WTC11 (cell line): ENCODE measurements around the gene FBXO28. TPM values are rescaled to one million over a fixed set of nuclear protein-coding genes. Genes with fewer than 3 reads are reported as not detected.

Experiments
- ATAC-seq: fragments of 200-7000 bp; cut with Tn5 transposase; 2 replicates; pipeline ENCODE4 v1.10.0; 2021; ENCODE audit warnings: mild to moderate bottlenecking, moderate library complexity
- CTCF ChIA-PET: fragments of 300-600 bp; sonication (Branson Sonifier 250); formaldehyde crosslinking; loops from one replicate; lab custom pipeline; 2021; ENCODE audit warnings: antibody characterized with exemption; lab: Charles Lee
- POLR2A ChIA-PET: fragments of 350-600 bp; sonication (Branson Sonifier 250); formaldehyde crosslinking; loops from one replicate; lab custom pipeline; 2021; ENCODE audit warnings: antibody characterized with exemption; lab: Charles Lee
- DNase-seq: peaks from one replicate; pipeline ENCODE4 v3.0.0; 2021; ENCODE audit warnings: low spot score
- H3K27ac Mint-ChIP-seq: 2 replicates; pipeline ENCODE4 v1.8.0; 2021; ENCODE audit warnings: mixed read lengths
- H3K27me3 Mint-ChIP-seq: 2 replicates; pipeline ENCODE4 v1.8.0; 2021; ENCODE audit warnings: low read depth, mild to moderate bottlenecking, moderate library complexity, mixed read lengths
- H3K36me3 Mint-ChIP-seq: 2 replicates; pipeline ENCODE4 v1.8.0; 2021; ENCODE audit warnings: mixed read lengths
- H3K4me1 Mint-ChIP-seq: 2 replicates; pipeline ENCODE4 v1.8.0; 2022; ENCODE audit warnings: mixed read lengths
- H3K4me3 Mint-ChIP-seq: 2 replicates; pipeline ENCODE4 v1.8.0; 2021; ENCODE audit warnings: mild to moderate bottlenecking, moderate library complexity, mixed read lengths
- H3K9me3 Mint-ChIP-seq: 2 replicates; pipeline ENCODE4 v1.8.0; 2021; ENCODE audit warnings: mixed read lengths
- AR ChIP-seq: fragments of 250-450 bp; sonication (Bioruptor Pico); IDR thresholded peaks from 2 replicates; pipeline ENCODE4 v1.9.0; 2021; ENCODE audit warnings: mild to moderate bottlenecking
- ARID4B ChIP-seq: sonication (generic); formaldehyde crosslinking; IDR thresholded peaks from 2 replicates; pipeline ENCODE4 v1.8.0; 2023; ENCODE audit warnings: missing genetic modification reagents, mild to moderate bottlenecking, borderline replicate concordance
- ATF1 ChIP-seq: sonication (generic); formaldehyde crosslinking; IDR thresholded peaks from 2 replicates; pipeline ENCODE4 v1.8.1; 2023; ENCODE audit warnings: mild to moderate bottlenecking, moderate library complexity, missing genetic modification reagents
- ATF2 ChIP-seq: sonication (generic); formaldehyde crosslinking; IDR thresholded peaks from 2 replicates; pipeline ENCODE4 v1.8.1; 2022; ENCODE audit warnings: low read depth, missing genetic modification reagents, borderline replicate concordance
- HMGA2 ChIP-seq: fragments of 250-450 bp; sonication (Bioruptor Pico); IDR thresholded peaks from 2 replicates; pipeline ENCODE4 v1.4.0; 2021; ENCODE audit warnings: mild to moderate bottlenecking, moderate library complexity
- JAZF1 ChIP-seq: fragments of 250-450 bp; sonication (Bioruptor Pico); IDR thresholded peaks from 2 replicates; pipeline ENCODE4 v1.9.0; 2021; ENCODE audit warnings: moderate library complexity, mild to moderate bottlenecking, inconsistent platforms
- MAX ChIP-seq: sonication (generic); formaldehyde crosslinking; IDR thresholded peaks from 2 replicates; pipeline ENCODE4 v1.8.0; 2022; ENCODE audit warnings: mild to moderate bottlenecking, missing genetic modification reagents
- NR1H2 ChIP-seq: sonication (generic); formaldehyde crosslinking; IDR thresholded peaks from 2 replicates; pipeline ENCODE4 v1.9.0; 2021; ENCODE audit warnings: mild to moderate bottlenecking, moderate library complexity, missing genetic modification reagents
- NR2C2 ChIP-seq: sonication (generic); formaldehyde crosslinking; IDR thresholded peaks from 2 replicates; pipeline ENCODE4 v1.8.0; 2022; ENCODE audit warnings: mild to moderate bottlenecking, missing genetic modification reagents
- PRDM15 ChIP-seq: sonication (generic); formaldehyde crosslinking; IDR thresholded peaks from 2 replicates; pipeline ENCODE4 v1.8.0; 2022; ENCODE audit warnings: missing genetic modification reagents
- ZNF219 ChIP-seq: sonication (generic); formaldehyde crosslinking; IDR thresholded peaks from 2 replicates; pipeline ENCODE4 v1.8.0; 2023; ENCODE audit warnings: missing genetic modification reagents, mild to moderate bottlenecking, borderline replicate concordance
- ZNF317 ChIP-seq: sonication (generic); formaldehyde crosslinking; IDR thresholded peaks from 2 replicates; pipeline ENCODE4 v1.8.1; 2023; ENCODE audit warnings: low read depth, mild to moderate bottlenecking, moderate library complexity, missing genetic modification reagents, borderline replicate concordance
- ZNF671 ChIP-seq: fragments of 250-450 bp; sonication (Bioruptor Pico); IDR thresholded peaks from 2 replicates; pipeline ENCODE4 v1.8.0; 2021; ENCODE audit warnings: mild to moderate bottlenecking
- ZSCAN18 ChIP-seq: fragments of 250-450 bp; sonication (Bioruptor Pico); IDR thresholded peaks from 2 replicates; pipeline ENCODE4 v2.1.2; 2022; ENCODE audit warnings: mild to moderate bottlenecking, moderate library complexity
- total RNA-seq: library from RNA; stranded (reverse); gene quantifications from 3 replicates; pipeline ENCODE4 v1.2.3, GENCODE V29; 2021
- TF ChIP-seq, protein P1 (sequence below): fragments of 250-450 bp; sonication (Bioruptor Pico); IDR thresholded peaks from 2 replicates; pipeline ENCODE4 v1.8.0; 2021; ENCODE audit warnings: mild to moderate bottlenecking

Gene FBXO28
- total RNA-seq, 1 experiment from 2014 or later, result 36.8 TPM

DNA sequence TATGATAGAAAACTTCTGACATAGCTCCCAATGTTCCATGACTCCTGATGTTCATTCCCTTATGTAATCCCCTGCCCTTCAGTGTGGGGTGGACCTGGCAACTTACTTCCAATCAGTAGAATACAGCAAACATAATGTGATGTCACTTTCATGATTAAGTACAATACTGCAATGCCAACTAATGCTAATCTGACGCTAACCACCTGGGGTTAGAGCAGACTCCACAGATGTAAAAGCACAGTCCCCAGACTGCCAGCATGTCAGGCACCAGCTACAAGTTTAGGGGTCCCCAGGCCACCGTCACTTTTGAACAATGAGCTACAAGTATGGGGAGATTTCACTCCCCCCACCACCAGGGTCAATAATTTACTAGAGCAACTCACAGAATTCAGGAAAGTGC, 32.3 kb upstream of the FBXO28 start (continued):
- no peak for TF ChIP-seq ARID4B (CRISPR knock-in tag)
- TF ChIP-seq JAZF1 (CRISPR knock-in tag), result no peak
- no peak for TF ChIP-seq ZNF317
- TF ChIP-seq NR2C2 (CRISPR knock-in tag), result no peak
- no peak for TF ChIP-seq AR (CRISPR knock-in tag)
- TF ChIP-seq ZNF671 (CRISPR knock-in tag), result no peak

GRCh38 chr1:224082146-224082545, 31.8 kb upstream of the FBXO28 start:
- Mint-ChIP-seq H3K27ac (peak overlapping the region; percentile 91), H3K4me3 (no peak overlapping the region), H3K36me3 (no peaks in the 10 kb centered on the region), H3K4me1 (peaks cover 13% of the 10 kb centered on the region), H3K9me3 (peaks cover 8% of the 10 kb centered on the region), H3K27me3 (no peaks in the 10 kb centered on the region)
- CTCF ChIA-PET, result interaction anchor here (2.0 kb wide), 1 partner anchor 31 kb away, joined by 8 read pairs; no protein-coding TSS in a partner anchor
- no peak for TF ChIP-seq JAZF1 (CRISPR knock-in tag)
- no peak for TF ChIP-seq ZNF317
- TF ChIP-seq ZNF219, result no peak
- TF ChIP-seq MAX (CRISPR knock-in tag), result no peak
- no peak for TF ChIP-seq ATF1 (CRISPR knock-in tag)
- TF ChIP-seq, protein P1, sequence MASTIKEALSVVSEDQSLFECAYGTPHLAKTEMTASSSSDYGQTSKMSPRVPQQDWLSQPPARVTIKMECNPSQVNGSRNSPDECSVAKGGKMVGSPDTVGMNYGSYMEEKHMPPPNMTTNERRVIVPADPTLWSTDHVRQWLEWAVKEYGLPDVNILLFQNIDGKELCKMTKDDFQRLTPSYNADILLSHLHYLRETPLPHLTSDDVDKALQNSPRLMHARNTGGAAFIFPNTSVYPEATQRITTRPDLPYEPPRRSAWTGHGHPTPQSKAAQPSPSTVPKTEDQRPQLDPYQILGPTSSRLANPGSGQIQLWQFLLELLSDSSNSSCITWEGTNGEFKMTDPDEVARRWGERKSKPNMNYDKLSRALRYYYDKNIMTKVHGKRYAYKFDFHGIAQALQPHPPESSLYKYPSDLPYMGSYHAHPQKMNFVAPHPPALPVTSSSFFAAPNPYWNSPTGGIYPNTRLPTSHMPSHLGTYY (CRISPR knock-in tag), result no peak
- no peak for TF ChIP-seq ATF2
- no peak for TF ChIP-seq NR1H2 (CRISPR knock-in tag)
- no peak for TF ChIP-seq ZSCAN18
- no peak for TF ChIP-seq HMGA2 (CRISPR knock-in tag)
- TF ChIP-seq PRDM15, result no peak
- POLR2A ChIA-PET, result no interaction called here
- ATAC-seq (peak; percentile 41; the same call in 1 of the 2 replicates), DNase-seq (no peak)
